Astrocyte (in vitro differentiated cells and primary cell): ENCODE measurements around the gene FAM120B. TPM values are rescaled to one million over a fixed set of nuclear protein-coding genes. Genes with fewer than 3 reads are reported as not detected.

Experiments
- DNase-seq: peaks from one replicate; pipeline ENCODE4 v3.0.0-alpha.2; 2010; ENCODE audit warnings: low read depth
- FAIRE-seq: peaks from 2 replicates; lab custom pipeline; 2011; peaks lifted over from hg19 to GRCh38; lab: Jason Lieb, UNC
- H2AFZ ChIP-seq: 2 replicates; pipeline ENCODE4 v1.6.0; 2012; ENCODE audit warnings: low read depth, low read length, inconsistent platforms
- H3K27ac ChIP-seq: 2 replicates; pipeline ENCODE4 v1.5.1; 2011; ENCODE audit warnings: low read depth, low read length, inconsistent platforms
- H3K27me3 ChIP-seq: 2 replicates; pipeline ENCODE4 v1.6.0; 2011; ENCODE audit warnings: low read length, inconsistent platforms; ENCODE audit not compliant: insufficient read depth
- H3K36me3 ChIP-seq: 2 replicates; pipeline ENCODE4 v1.5.1; 2011; ENCODE audit warnings: low read length, inconsistent platforms; ENCODE audit not compliant: insufficient read depth
- H3K4me1 ChIP-seq: 2 replicates; pipeline ENCODE4 v1.5.1; 2011; ENCODE audit warnings: low read length, inconsistent platforms; ENCODE audit not compliant: insufficient read depth
- H3K4me2 ChIP-seq: 2 replicates; pipeline ENCODE4 v1.6.0; 2012; ENCODE audit warnings: low read length, inconsistent platforms
- H3K4me3 ChIP-seq: 2 replicates; pipeline ENCODE4 v1.5.1; 2011; ENCODE audit warnings: low read depth, mild to moderate bottlenecking, low read length, inconsistent platforms; ENCODE audit not compliant: insufficient read depth
- H3K79me2 ChIP-seq: 2 replicates; pipeline ENCODE4 v1.6.0; 2012; ENCODE audit warnings: mild to moderate bottlenecking, low read length, inconsistent platforms; ENCODE audit not compliant: insufficient read depth
- H3K9ac ChIP-seq: 2 replicates; pipeline ENCODE4 v1.6.0; 2012; ENCODE audit warnings: mild to moderate bottlenecking, low read length, inconsistent platforms
- H3K9me3 ChIP-seq: 2 replicates; pipeline ENCODE4 v1.5.1; 2012; ENCODE audit warnings: low read depth, mild to moderate bottlenecking, low read length, inconsistent platforms; ENCODE audit not compliant: insufficient read depth
- H4K20me1 ChIP-seq: 2 replicates; pipeline ENCODE4 v1.6.0; 2012; ENCODE audit warnings: low read length, inconsistent platforms; ENCODE audit not compliant: insufficient read depth
- H3K27ac Mint-ChIP-seq: one replicate; pipeline ENCODE4 v1.8.0; 2021; ENCODE audit warnings: mild to moderate bottlenecking, mixed read lengths; ENCODE audit not compliant: unreplicated experiment
- H3K27me3 Mint-ChIP-seq: one replicate; pipeline ENCODE4 v1.8.0; 2021; ENCODE audit warnings: low read depth, mixed read lengths; ENCODE audit not compliant: unreplicated experiment
- H3K36me3 Mint-ChIP-seq: one replicate; pipeline ENCODE4 v1.8.0; 2021; ENCODE audit warnings: low read depth, mixed read lengths; ENCODE audit not compliant: unreplicated experiment
- H3K4me1 Mint-ChIP-seq: one replicate; pipeline ENCODE4 v1.8.0; 2021; ENCODE audit warnings: low read depth, mixed read lengths; ENCODE audit not compliant: unreplicated experiment
- H3K4me3 Mint-ChIP-seq: one replicate; pipeline ENCODE4 v1.8.0; 2021; ENCODE audit warnings: mild to moderate bottlenecking, moderate library complexity, mixed read lengths; ENCODE audit not compliant: unreplicated experiment
- H3K9me3 Mint-ChIP-seq: one replicate; pipeline ENCODE4 v1.8.0; 2021; ENCODE audit warnings: mild to moderate bottlenecking, mixed read lengths; ENCODE audit not compliant: unreplicated experiment
- CTCF ChIP-seq: IDR thresholded peaks from 2 replicates; pipeline ENCODE4 v1.5.1; 2011; ENCODE audit warnings: low read depth, mild to moderate bottlenecking, inconsistent platforms, low read length, moderate library complexity; ENCODE audit not compliant: insufficient read depth
- EZH2 ChIP-seq: IDR thresholded peaks from 2 replicates; pipeline ENCODE4 v1.6.1; 2012; ENCODE audit warnings: mild to moderate bottlenecking, low read length, inconsistent platforms; ENCODE audit not compliant: insufficient read depth
- total RNA-seq: library from RNA; stranded (reverse); gene quantifications from 2 replicates; pipeline ENCODE4 v1.2.1, GENCODE V29; 2021

FAM120B gene
- total RNA-seq, 1 donor from 2014 or later: 29.8 TPM

- FAIRE-seq: no peak
- H3K27me3 ChIP-seq: peaks cover 15% of the 10 kb centered on the region
- Mint-ChIP-seq H3K4me1 (peaks cover under 1% of the 10 kb centered on the region), H3K27ac (no peak overlapping the region), H3K36me3 (peaks cover 6% of the 10 kb centered on the region), H3K4me3 (no peak overlapping the region), H3K27me3 (peaks cover 53% of the 10 kb centered on the region), H3K9me3 (no peaks in the 10 kb centered on the region)
- no peak overlapping the region for H2AFZ ChIP-seq
- no peaks in the 10 kb centered on the region for H3K4me1 ChIP-seq
- H3K36me3 ChIP-seq: no peaks in the 10 kb centered on the region
- no peaks in the 10 kb centered on the region for H3K79me2 ChIP-seq
- no peak for DNase-seq
- H3K9ac ChIP-seq: no peak overlapping the region
- no peaks in the 10 kb centered on the region for H4K20me1 ChIP-seq
- TF ChIP-seq EZH2 (no peak), CTCF (no peak)
- H3K9me3 ChIP-seq: no peaks in the 10 kb centered on the region
- H3K27ac ChIP-seq: no peak overlapping the region
- no peak overlapping the region for H3K4me3 ChIP-seq
- no peak overlapping the region for H3K4me2 ChIP-seq
Measured at GRCh38 chr6:170281331-170282292, 24.9 kb upstream of the FAM120B start.

- Mint-ChIP-seq H3K9me3 (no peaks in the 10 kb centered on the region), H3K27me3 (peaks cover 53% of the 10 kb centered on the region), H3K27ac (no peak overlapping the region), H3K4me1 (peaks cover 4% of the 10 kb centered on the region), H3K4me3 (no peak overlapping the region), H3K36me3 (peaks cover 6% of the 10 kb centered on the region)
- Histone ChIP-seq H3K9me3 (no peaks in the 10 kb centered on the region), H3K27ac (no peak overlapping the region), H3K4me1 (no peaks in the 10 kb centered on the region), H3K36me3 (no peaks in the 10 kb centered on the region), H3K9ac (no peak overlapping the region), H3K4me3 (no peak overlapping the region), H3K79me2 (no peaks in the 10 kb centered on the region), H3K4me2 (no peak overlapping the region), H3K27me3 (peaks cover 26% of the 10 kb centered on the region), H2AFZ (no peak overlapping the region), H4K20me1 (no peaks in the 10 kb centered on the region)
- FAIRE-seq (no peak), DNase-seq (no peak)
- no peak for TF ChIP-seq EZH2
- no peak for TF ChIP-seq CTCF
Measured at GRCh38 chr6:170282512-170283158, 23.9 kb upstream of the FAM120B start.
